GM13976 (cell line): Measurements from ENCODE around the gene SMAD7.

Source experiments
- DNase-seq: peaks from one replicate; pipeline ENCODE4 v3.0.0; 2012; ENCODE audit warnings: low spot score
- in situ Hi-C: fragments of 300-500 bp; cut with MboI; formaldehyde crosslinking; loops from one replicate; pipeline ENCODE4 v1.12.0; 2022; ENCODE audit warnings: low sequenced_read_pairs, mixed read lengths, inconsistent platforms; ENCODE audit not compliant: unreplicated experiment
- TF ChIP-seq, protein P1 (sequence below): IDR thresholded peaks from 2 replicates; pipeline ENCODE4 v1.5.1; 2012; ENCODE audit warnings: borderline replicate concordance, mild to moderate bottlenecking; ENCODE audit not compliant: insufficient read depth; ENCODE audit errors: extremely low read depth, missing control alignments, control extremely low read depth

SMAD7 gene

GRCh38 chr18:48934723-48935432, 15.9 kb downstream of the SMAD7 start:
- in situ Hi-C loops = no loop called here
- TF ChIP-seq, protein P1, sequence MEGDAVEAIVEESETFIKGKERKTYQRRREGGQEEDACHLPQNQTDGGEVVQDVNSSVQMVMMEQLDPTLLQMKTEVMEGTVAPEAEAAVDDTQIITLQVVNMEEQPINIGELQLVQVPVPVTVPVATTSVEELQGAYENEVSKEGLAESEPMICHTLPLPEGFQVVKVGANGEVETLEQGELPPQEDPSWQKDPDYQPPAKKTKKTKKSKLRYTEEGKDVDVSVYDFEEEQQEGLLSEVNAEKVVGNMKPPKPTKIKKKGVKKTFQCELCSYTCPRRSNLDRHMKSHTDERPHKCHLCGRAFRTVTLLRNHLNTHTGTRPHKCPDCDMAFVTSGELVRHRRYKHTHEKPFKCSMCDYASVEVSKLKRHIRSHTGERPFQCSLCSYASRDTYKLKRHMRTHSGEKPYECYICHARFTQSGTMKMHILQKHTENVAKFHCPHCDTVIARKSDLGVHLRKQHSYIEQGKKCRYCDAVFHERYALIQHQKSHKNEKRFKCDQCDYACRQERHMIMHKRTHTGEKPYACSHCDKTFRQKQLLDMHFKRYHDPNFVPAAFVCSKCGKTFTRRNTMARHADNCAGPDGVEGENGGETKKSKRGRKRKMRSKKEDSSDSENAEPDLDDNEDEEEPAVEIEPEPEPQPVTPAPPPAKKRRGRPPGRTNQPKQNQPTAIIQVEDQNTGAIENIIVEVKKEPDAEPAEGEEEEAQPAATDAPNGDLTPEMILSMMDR = no peak
- peak; percentile 75 for DNase-seq

DNA sequence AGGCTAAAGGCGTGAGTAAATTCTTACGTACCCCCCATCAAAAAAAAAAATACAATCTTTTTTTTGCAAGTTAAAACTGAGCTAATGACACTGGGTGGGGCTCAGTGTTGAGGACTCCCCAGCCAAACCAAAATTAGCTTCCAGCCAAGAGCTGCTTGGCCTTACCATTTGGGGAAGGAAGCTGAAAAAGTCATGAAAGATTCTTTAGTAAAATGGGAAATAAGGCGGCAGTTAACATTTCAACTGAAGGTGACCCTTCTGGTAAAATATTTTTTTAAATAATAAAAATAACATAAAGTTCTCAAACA, 16.4 kb downstream of the SMAD7 start:
- in situ Hi-C loops = no loop called here
- TF ChIP-seq, protein P1 = no peak
- DNase-seq = no peak

- in situ Hi-C loops = no loop called here
- TF ChIP-seq, protein P1 = no peak
- DNase-seq = no peak
These were observed 17.0 kb downstream of the SMAD7 start for GRCh38 chr18:48933578-48934414.

GRCh38 chr18:48932822-48933510, 17.8 kb downstream of the SMAD7 start:
- TF ChIP-seq, protein P1 = no peak
- in situ Hi-C loops = no loop called here
- no peak for DNase-seq

DNA sequence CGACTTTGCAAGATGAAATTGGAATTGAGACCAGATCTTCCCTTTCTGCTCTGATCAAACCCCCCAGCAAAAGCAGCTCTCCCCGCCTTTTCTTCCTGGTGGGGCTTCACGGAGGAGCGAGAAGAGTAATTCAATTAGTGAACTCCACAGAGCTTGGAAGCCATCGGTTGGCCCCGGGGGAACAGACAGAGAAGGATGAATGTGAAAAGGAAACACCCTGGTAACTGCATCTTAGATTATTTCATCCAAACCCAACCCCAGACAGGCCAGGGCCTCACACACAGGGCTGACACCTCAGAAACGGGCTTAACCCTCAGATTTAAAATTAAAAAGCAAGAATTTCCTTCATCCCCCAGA, 18.3 kb downstream of the SMAD7 start:
- no peak for DNase-seq
- TF ChIP-seq, protein P1 = no peak
- in situ Hi-C loops = no loop called here

DNA sequence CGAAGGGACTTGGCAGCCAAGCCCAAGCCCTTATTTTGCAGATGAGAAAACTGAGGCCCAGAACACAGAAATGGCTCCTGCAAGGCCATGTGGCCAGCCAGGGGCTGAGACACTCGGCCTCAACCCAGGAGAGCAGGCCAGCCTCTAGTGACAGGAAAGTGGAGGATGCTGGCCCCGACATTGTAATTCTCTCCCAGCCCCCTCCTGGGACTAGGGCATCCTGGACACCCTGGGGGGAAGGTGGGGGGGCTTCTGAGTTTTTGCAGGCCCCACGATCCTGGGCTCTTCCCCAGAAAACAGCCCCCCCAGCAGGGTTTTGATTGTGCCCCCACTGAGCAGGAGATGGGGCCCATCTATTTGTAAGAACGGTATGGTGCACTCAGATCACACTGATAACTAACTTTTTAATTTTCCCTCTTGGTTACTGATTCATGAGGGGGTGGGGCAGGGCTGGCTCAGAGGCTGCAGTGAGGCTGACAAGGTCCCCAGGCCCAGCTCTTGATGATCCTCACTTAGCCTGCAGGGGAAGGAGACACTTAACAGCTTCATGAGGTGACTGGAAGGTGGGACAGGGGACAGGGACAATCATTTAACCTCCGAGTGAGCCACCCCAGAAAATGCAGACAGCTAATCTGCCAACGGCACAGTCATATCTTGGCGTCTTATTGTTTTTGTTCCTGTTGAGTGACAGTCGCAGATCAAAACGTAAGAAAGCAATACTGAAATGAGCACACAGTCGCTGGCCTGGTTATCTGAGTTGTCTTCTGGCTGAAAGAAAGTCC, 18.9 kb downstream of the SMAD7 start:
- in situ Hi-C loops = no loop called here
- TF ChIP-seq, protein P1 = no peak
- DNase-seq = peak; percentile 79
